NCI-H1092 (cell line): ENCODE data around the gene STYXL2.

Experiments
- DNase-seq: peaks from one replicate; lab custom pipeline; 2025; lab: John Stamatoyannopoulos, UW

Gene STYXL2

GRCh38 chr1:167093846-167094516 lies at the start of gene STYXL2:
Gene STYXL2, plus strand, starts transcription at chr1:167094075. Its CDS starts 775 bp downstream, at chr1:167094850.
- DNase-seq, result no peak

- no peak for DNase-seq
Measured at GRCh38 chr1:167051907-167052306, 42.0 kb upstream of the STYXL2 start.

GRCh38 chr1:167052389-167052788 lies 41.5 kb upstream of the STYXL2 start:
- no peak for DNase-seq

GRCh38 chr1:167054531-167054930 lies 39.3 kb upstream of the STYXL2 start:
- no peak for DNase-seq

GRCh38 chr1:167054946-167055630 lies 38.8 kb upstream of the STYXL2 start:
- DNase-seq, result no peak

GRCh38 chr1:167056529-167057231 lies 37.2 kb upstream of the STYXL2 start:
- peak; percentile 42 for DNase-seq

GRCh38 chr1:167057241-167057688 lies 36.6 kb upstream of the STYXL2 start:
- DNase-seq, result peak; percentile 67

GRCh38 chr1:167059045-167059808 lies 34.6 kb upstream of the STYXL2 start:
- peak; percentile 45 for DNase-seq

- no peak for DNase-seq
Measured at GRCh38 chr1:167059809-167060107, 34.1 kb upstream of the STYXL2 start.

GRCh38 chr1:167060141-167061072 lies 33.5 kb upstream of the STYXL2 start:
- DNase-seq, result no peak

GRCh38 chr1:167061073-167061464 lies 32.8 kb upstream of the STYXL2 start:
- DNase-seq, result no peak

GRCh38 chr1:167064621-167065020 lies 29.3 kb upstream of the STYXL2 start:
- no peak for DNase-seq

GRCh38 chr1:167065471-167065870 lies 28.4 kb upstream of the STYXL2 start:
- no peak for DNase-seq

- peak; percentile 63 for DNase-seq
Measured at GRCh38 chr1:167066333-167067122, 27.3 kb upstream of the STYXL2 start.

GRCh38 chr1:167067904-167068303 lies 26.0 kb upstream of the STYXL2 start:
- no peak for DNase-seq

GRCh38 chr1:167068761-167069160 lies 25.1 kb upstream of the STYXL2 start:
- DNase-seq, result no peak

- no peak for DNase-seq
Measured at GRCh38 chr1:167071286-167071685, 22.6 kb upstream of the STYXL2 start.

GRCh38 chr1:167076136-167076710 lies 17.7 kb upstream of the STYXL2 start:
- DNase-seq, result no peak

- no peak for DNase-seq
Measured at GRCh38 chr1:167077128-167077867, 16.6 kb upstream of the STYXL2 start.

- no peak for DNase-seq
Measured at GRCh38 chr1:167077868-167078210, 16.0 kb upstream of the STYXL2 start.
